Left ventricle myocardium superior (tissue), 1 donor: ENCODE measurements around the gene MAPK1IP1L. TPM values are rescaled to one million over a fixed set of nuclear protein-coding genes. Genes with fewer than 3 reads are reported as not detected.

ENCODE experiments used
- ATAC-seq: fragments of 200-7000 bp; cut with Tn5 transposase; one replicate; pipeline ENCODE4 v1.9.1; 2020; ENCODE audit warnings: mild to moderate bottlenecking, moderate library complexity
- DNase-seq: peaks from one replicate; pipeline ENCODE4 v3.0.0-alpha.2; 2020
- intact Hi-C: fragments of 100-400 bp; cut with micrococcal nuclease; formaldehyde crosslinking; loops from one replicate; pipeline ENCODE4 v1.11.0; 2022
- total RNA-seq: library from RNA; stranded (reverse); fragmentation: NEBNext Ultra II Directional; extraction: Animal tissue kit (Norgen Biotek cat#: 25700); gene quantifications from one replicate; pipeline ENCODE4 v1.2.1, GENCODE V29; 2021
- donor health status: DM: no; HTN: yes; CAD: no; lungs with severe emphysema.

MAPK1IP1L gene
- total RNA-seq, 1 donor from 2014 or later, result 58.1 TPM

- no peak for DNase-seq
- ATAC-seq, result no peak
- intact Hi-C loops, result no loop called here
These were observed 33.7 kb downstream of the MAPK1IP1L start for GRCh38 chr14:55085060-55085660.

DNA sequence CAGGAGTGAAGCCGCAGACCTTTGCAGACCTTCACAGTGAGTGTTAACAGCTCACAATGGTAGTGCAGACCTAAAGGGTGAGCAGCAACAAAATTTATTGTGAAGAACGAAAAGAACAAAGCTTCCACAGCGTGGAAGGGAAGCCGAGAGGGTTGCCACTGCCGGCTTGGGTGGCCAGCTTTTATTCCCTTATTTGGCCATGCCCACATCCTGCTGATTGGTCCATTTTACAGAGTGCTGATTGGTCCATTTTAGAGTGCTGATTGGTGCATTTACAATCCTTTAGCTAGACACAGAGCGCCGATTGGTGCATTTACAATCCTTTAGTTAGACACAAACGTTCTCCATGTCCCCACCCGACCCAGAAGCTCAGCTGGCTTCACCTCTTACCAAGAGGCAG is 35.5 kb downstream of the MAPK1IP1L start:
- no peak for ATAC-seq
- intact Hi-C loops, result no loop called here
- DNase-seq, result no peak

- DNase-seq, result no peak
- intact Hi-C loops, result no loop called here
- no peak for ATAC-seq
These were observed 36.9 kb downstream of the MAPK1IP1L start for GRCh38 chr14:55088356-55088755.

GRCh38 chr14:55092341-55092740 is 40.9 kb downstream of the MAPK1IP1L start:
- ATAC-seq (no peak), DNase-seq (no peak)
- intact Hi-C loops, result no loop called here

GRCh38 chr14:55094292-55095157 is 43.1 kb downstream of the MAPK1IP1L start:
- intact Hi-C loops, result no loop called here
- ATAC-seq (no peak), DNase-seq (no peak)

DNA sequence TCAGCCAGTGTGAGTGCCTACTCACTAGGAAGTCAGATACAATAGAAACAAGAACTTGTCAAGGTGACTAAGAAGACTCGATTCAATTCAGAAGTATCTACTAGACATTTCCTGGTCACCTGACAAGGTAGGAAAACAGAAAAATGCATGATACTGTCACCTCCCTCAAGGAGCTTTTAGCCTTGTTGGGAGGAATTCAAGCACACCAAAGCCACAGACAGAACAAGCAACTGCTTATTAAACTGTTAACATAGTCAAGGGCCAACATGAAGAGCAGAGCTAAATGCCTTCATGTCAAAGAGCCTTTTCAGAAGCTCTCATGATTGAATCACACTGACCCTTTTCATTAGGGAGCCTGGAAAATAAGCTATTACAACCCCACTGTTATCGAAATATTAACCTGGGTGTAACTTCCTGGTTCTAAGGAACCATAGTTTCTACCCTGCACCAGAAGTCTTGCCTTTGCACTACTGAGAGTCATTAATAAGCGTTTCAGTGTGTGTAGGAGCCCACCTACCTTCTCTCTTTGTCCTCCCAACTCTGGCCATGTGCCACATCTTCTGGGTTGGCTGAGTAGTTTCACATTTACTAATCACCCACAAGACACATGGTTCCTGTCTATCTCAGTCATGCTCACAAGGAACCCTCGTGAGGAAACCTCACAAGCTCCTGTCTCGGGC is 46.6 kb downstream of the MAPK1IP1L start:
- no peak for DNase-seq
- intact Hi-C loops, result no loop called here
- no peak for ATAC-seq

DNA sequence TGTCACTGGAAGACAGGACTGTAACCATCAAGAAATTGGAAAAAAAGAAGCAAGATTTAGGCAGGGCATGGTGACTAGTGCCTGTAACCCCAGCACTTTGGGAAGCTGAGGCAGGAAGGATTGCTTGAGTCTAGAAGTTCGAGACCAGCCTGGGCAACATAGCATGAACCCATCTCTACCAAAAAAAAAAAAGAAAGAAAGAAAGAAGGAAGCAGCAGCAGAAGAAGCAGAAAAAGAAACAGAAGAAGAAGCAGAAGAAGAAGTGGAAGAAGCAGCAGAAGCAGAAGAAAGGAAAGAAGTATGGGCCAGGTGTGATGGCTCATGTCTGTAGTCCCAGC is 47.1 kb downstream of the MAPK1IP1L start:
- no peak for DNase-seq
- intact Hi-C loops, result no loop called here
- ATAC-seq, result no peak

- intact Hi-C loops, result no loop called here
- DNase-seq, result no peak
- peak; percentile 15 for ATAC-seq
These were observed 48.3 kb downstream of the MAPK1IP1L start for GRCh38 chr14:55099756-55100155.

- DNase-seq (no peak), ATAC-seq (no peak)
- intact Hi-C loops, result no loop called here
These were observed 50.3 kb downstream of the MAPK1IP1L start for GRCh38 chr14:55101698-55102097.

GRCh38 chr14:55102141-55102621 is 50.7 kb downstream of the MAPK1IP1L start:
- intact Hi-C loops, result no loop called here
- DNase-seq (peak; percentile 81), ATAC-seq (peak; percentile 82)

DNA sequence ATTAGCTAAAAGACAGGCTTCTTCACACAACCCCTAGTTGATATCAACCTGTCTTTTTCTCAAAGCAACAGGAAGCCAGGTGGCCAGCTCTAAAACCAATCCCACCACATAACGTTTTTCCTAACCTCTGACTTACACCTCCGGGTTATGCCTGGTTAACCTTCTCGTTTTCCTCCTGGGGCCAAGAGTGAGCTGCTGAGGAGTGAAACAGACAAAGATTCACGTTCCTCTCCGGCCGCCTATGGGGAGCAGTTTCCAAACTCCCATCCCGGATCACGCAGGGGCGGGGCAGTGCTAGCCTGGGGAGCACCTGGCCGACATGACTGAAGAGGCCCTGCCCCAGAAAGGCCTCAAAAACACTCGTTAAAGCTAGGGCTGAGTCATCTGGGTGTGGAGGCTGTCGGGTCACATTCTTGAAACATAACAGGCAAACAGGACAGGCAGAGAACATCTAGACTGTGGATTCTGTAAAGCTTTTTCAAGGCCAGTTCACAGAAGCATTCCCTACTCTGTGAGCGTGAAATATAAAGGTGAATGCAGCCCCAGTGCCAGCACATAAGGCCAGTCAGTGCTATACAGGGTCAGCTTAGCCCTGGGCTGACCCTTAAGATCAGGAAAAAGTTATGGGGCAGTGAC is 51.7 kb downstream of the MAPK1IP1L start:
- peak; percentile 73 for ATAC-seq
- peak; percentile 74 for DNase-seq

DNA sequence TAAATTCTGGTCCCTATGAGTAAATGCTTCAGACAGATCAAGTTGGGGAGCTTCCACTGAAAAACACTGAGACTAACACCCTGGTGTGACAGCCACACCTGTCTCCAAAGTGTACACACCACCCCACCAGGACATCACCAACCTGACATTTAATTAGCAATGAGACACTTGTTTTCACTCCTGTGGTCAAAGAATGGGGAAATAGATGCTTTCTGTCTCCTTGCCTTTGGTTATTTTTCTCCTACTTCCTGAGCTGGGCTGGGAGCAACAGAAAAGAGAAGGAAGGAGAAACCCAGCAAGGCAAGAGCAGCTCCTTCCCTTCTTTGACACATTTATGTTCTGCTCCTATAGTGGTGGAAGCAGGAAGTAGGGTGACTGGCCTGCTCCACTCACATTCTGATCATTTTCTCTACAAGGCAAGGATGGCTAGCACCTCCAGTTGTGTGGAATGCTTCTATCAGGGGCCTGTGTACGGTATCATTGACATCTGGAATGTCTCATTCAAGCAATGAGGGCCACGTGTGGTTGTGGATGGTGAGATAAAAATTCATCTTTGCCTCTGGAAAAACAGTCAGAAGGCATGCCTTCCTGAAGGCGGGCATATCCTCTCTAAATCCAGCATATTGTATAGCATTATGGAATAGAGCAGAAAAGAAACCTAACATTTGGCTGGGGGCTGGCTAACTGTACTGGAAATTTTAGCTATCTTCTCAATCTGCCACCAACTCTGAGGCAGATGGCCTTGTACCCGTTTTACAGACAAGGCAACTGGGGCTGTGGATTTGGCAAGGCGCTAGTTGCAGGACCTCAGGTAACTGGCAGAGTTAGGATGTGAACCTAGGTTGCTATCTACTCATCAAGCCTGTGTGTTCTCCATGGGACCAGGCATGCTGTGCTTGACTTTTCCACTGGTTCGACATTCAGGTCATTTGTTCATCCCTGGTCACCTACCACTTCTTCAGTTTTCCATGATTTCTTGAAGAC is 52.8 kb downstream of the MAPK1IP1L start:
- DNase-seq (no peak), ATAC-seq (no peak)
- intact Hi-C loops, result no loop called here

More for the DNA sequence above, 51.7 kb downstream of the MAPK1IP1L start:
- intact Hi-C loops, result no loop called here

- no peak for DNase-seq
- ATAC-seq, result no peak
- intact Hi-C loops, result no loop called here
These were observed 54.5 kb downstream of the MAPK1IP1L start for GRCh38 chr14:55105991-55106390.

DNA sequence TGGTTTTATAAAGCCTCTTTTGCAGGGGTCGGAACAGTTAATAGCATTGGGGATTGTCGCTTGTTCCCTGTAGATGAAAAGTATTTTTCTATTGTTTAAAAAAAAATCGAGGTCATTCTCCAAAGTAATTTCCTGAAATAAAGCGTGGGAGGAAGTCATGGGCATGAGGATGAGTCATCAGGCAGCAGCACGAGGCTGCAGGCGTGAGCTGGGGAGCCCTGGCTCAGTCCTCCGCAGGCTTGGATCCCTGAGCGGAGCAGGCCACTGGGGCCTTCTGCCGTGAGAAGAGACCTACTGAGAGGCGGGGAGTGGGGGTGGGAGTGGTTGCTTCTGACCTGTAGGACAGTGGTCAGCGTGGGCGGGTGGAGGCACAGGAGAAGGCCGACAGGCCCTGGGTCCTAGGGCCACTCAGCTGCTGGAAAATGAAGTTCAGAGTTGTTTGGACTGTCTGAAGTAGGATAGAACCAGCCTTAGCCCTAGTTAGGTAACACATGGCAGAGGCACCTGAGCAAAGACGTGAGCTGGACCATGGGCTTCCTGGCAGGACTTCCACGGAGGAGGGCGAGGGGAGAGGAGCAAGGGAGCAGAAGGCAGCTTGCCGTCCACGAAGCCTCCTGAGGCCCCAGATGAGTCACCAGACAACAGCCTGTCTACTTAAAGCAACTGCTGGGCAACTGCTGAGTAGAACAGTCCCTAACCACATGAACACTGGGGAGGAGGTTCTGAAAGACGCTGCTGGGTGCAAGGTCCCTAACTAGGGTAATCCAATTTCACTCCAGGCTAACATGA is 56.5 kb downstream of the MAPK1IP1L start:
- intact Hi-C loops, result no loop called here
- peak; percentile 93 for DNase-seq
- ATAC-seq, result peak; percentile 92

DNA sequence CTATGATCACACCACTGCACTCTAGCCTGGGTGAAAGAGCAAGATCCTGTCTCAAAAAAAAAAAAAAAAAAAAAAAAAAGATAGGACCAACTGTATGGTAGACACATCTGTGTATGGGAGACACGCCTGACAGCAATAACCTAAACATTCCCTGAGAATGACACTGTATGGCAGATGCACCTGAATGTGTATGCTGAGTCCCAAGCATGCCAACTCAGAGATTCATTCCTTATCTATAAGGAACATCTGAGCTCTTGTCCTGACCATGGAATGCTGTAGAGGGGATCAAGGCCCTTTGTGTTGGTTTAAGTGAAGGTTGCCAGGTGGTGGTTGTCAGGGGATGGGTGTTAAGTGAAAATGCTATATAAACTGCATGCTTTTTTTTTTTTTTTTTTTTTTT is 58.4 kb downstream of the MAPK1IP1L start:
- ATAC-seq (no peak), DNase-seq (no peak)
- intact Hi-C loops, result no loop called here

GRCh38 chr14:55111122-55111708 is 59.8 kb downstream of the MAPK1IP1L start:
- intact Hi-C loops, result no loop called here
- no peak for DNase-seq
- no peak for ATAC-seq

GRCh38 chr14:55114720-55115119 is 63.3 kb downstream of the MAPK1IP1L start:
- DNase-seq (no peak), ATAC-seq (no peak)
- intact Hi-C loops, result no loop called here
